Measurements from ENCODE around the gene GPR137. TPM values are rescaled to one million over a fixed set of nuclear protein-coding genes. Genes with fewer than 3 reads are reported as not detected.

Gene GPR137
- polyA plus RNA-seq, 2 of the 4 experiments (the other 2 are of a cell fraction), result 11.0 to 37.4 TPM

GRCh38 chr11:64240435-64241240 is 45.0 kb upstream of the GPR137 start, which contains the start of gene FKBP2 (continued):
- peak; percentile 52 for TF ChIP-seq PHF8 (IDR thresholded peaks at IDR 0.05; ENCODE audit: borderline replicate concordance, low read depth)
- no peak for TF ChIP-seq RCOR1 (IDR thresholded peaks at IDR 0.05; ENCODE audit: low read depth, low read length)

GRCh38 chr11:64241241-64241490 is 44.5 kb upstream of the GPR137 start:
- TF ChIP-seq CEBPB (IDR thresholded peaks at IDR 0.05) (no peak), TFCP2L1 (CRISPR knock-in tag; IDR thresholded peaks at IDR 0.05) (0 out of 2 replicates have a peak, but pooled peaks have one; percentile 46), NFE2L2 (conservative IDR thresholded peaks at IDR 0.05; ENCODE audit: low read length) (no peak)
- ChIA-PET CTCF (interaction anchor here (0.8 to 12.2 kb wide), 3 partner anchors 9 to 63 kb away, joined by 4 to 206 read pairs (median 4); partner anchors contain the start of genes CATSPERZ and ESRRA), POLR2A (interaction anchor here (0.7 to 2.7 kb wide), 15 partner anchors 9 to 101 kb away, joined by 3 to 15 read pairs (median 5); partner anchors contain the start of genes BAD, DNAJC4, GPR137 and MACROD1)
- DNase-seq (ENCODE audit: low read depth in 1 of 2, low spot score in 1 of 2) (peak in 1 of 2 experiments; percentile 99), ATAC-seq (peak; percentile 55 to 78), FAIRE-seq (no peak)
- Histone ChIP-seq H3K4me1 (peaks cover 41% of the 10 kb centered on the region), H3K9me3 (no peaks in the 10 kb centered on the region), H3K27ac (peak overlapping the region; percentile 88), H3K4me2 (peak overlapping the region; percentile 81; the same call in 1 of the 3 replicates), H3K4me3 (peak overlapping the region; percentile 53)
- WGBS (ENCODE audit: missing lambda C conversion rate), result 0% methylated on average over 2 of the region's 24 CpGs

GRCh38 chr11:64241491-64242374 is 43.9 kb upstream of the GPR137 start:
- ChIA-PET CTCF (interaction anchor here (0.8 to 12.2 kb wide), 8 partner anchors 9 to 114 kb away, joined by 3 to 220 read pairs (median 4); partner anchors contain the start of genes CATSPERZ, ESRRA and PLCB3), POLR2A (interaction anchor here (0.7 to 2.7 kb wide), 16 partner anchors 9 to 101 kb away, joined by 3 to 15 read pairs (median 5); partner anchors contain the start of genes BAD, DNAJC4, GPR137 and MACROD1)
- H3K4me1 ChIP-seq, result peaks cover 41% of the 10 kb centered on the region
- H3K4me3 ChIP-seq, result peak overlapping the region; percentile 73
- no peak for FAIRE-seq
- 2% methylated on average over 32 of the region's 63 CpGs for WGBS (ENCODE audit: missing lambda C conversion rate)
- peak; percentile 57 to 80 for ATAC-seq
- H3K27ac ChIP-seq, result peak overlapping the region; percentile 91 to 98
- H3K9me3 ChIP-seq, result no peaks in the 10 kb centered on the region
- H3K4me2 ChIP-seq, result peak overlapping the region; percentile 100
- peak; percentile 19; the same call in 1 of the 2 replicates for TF ChIP-seq PHF8 (IDR thresholded peaks at IDR 0.05; ENCODE audit: borderline replicate concordance, low read depth)
- no peak for TF ChIP-seq ZNF302 (CRISPR knock-in tag; IDR thresholded peaks at IDR 0.05)
- TF ChIP-seq JUN (IDR thresholded peaks at IDR 0.05), result peak in 1 of 2 experiments; percentile 36; a peak in 1 of 5 replicates
- peak; percentile 89 for TF ChIP-seq TFCP2L1 (CRISPR knock-in tag; IDR thresholded peaks at IDR 0.05)
- no peak for TF ChIP-seq HOXB13 (CRISPR knock-in tag; IDR thresholded peaks at IDR 0.05; ENCODE audit: low read depth)
- peak; percentile 78; the same call in 1 of the 2 replicates for TF ChIP-seq PBX3 (IDR thresholded peaks at IDR 0.05)
- TF ChIP-seq HMGXB4 (CRISPR knock-in tag; IDR thresholded peaks at IDR 0.05; ENCODE audit: borderline replicate concordance), result 0 out of 2 replicates have a peak, but pooled peaks have one; percentile 57
- TF ChIP-seq TP53 (CRISPR knock-in tag; IDR thresholded peaks at IDR 0.05), result peak; percentile 86; the same call in 1 of the 2 replicates
- TF ChIP-seq POLR2A (IDR thresholded peaks at IDR 0.05; ENCODE audit: low read length), result peak; percentile 49
- no peak for TF ChIP-seq KDM1A (IDR thresholded peaks at IDR 0.05; ENCODE audit: low read depth)
- peak; percentile 75 to 77 for DNase-seq (ENCODE audit: low read depth in 1 of 2, low spot score in 1 of 2)

All from A549 (cell line).